ENCODE data around the gene PLET1.

The PLET1 gene

DNA sequence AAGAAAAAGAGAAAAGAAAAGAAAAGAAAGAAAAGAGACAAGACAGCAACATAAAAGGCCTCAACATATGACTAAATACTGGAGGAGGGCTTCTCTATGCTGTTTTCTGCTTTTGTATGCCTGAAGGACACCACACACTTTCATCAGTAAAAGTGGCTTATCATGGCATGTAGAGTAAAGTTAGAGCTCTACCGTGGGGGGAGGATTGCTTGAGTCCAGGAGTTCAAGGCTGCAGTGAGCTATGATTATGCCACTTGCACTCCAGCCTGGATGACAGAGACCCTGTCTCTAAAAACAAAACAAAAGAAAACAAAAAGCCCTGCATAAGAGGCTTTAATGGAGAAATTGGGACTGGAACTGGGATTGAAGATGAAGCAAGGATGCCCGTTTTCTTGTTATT, 28.7 kb downstream of the PLET1 start:
- TF ChIP-seq, protein P1, sequence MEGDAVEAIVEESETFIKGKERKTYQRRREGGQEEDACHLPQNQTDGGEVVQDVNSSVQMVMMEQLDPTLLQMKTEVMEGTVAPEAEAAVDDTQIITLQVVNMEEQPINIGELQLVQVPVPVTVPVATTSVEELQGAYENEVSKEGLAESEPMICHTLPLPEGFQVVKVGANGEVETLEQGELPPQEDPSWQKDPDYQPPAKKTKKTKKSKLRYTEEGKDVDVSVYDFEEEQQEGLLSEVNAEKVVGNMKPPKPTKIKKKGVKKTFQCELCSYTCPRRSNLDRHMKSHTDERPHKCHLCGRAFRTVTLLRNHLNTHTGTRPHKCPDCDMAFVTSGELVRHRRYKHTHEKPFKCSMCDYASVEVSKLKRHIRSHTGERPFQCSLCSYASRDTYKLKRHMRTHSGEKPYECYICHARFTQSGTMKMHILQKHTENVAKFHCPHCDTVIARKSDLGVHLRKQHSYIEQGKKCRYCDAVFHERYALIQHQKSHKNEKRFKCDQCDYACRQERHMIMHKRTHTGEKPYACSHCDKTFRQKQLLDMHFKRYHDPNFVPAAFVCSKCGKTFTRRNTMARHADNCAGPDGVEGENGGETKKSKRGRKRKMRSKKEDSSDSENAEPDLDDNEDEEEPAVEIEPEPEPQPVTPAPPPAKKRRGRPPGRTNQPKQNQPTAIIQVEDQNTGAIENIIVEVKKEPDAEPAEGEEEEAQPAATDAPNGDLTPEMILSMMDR (IDR thresholded peaks at IDR 0.05; ENCODE audit: insufficient read depth, low read length, poor library complexity, severe bottlenecking), result no peak
- no peak for TF ChIP-seq EZH2phosphoT487 (conservative IDR thresholded peaks at IDR 0.05; ENCODE audit: low read length)
- Histone ChIP-seq H2AFZ (ENCODE audit: low read depth, low read length, severe bottlenecking) (no peak overlapping the region), H4K20me1 (ENCODE audit: low read depth, low read length) (no peaks in the 10 kb centered on the region), H3K27me3 (ENCODE audit: low read length) (no peaks in the 10 kb centered on the region), H3F3A (ENCODE audit: insufficient read depth) (no peaks in the 10 kb centered on the region), H3K4me2 (ENCODE audit: low read depth, low read length, poor library complexity, severe bottlenecking) (no peak overlapping the region), H3K9me2 (replicated peaks; ENCODE audit: insufficient read depth, low read length) (no peaks in the 10 kb centered on the region), H3K79me2 (ENCODE audit: insufficient read depth, low read length) (peaks cover 20% of the 10 kb centered on the region), H3K27ac (ENCODE audit: low read depth, low read length) (no peak overlapping the region), H3K4me3 (ENCODE audit: insufficient read depth, low read length, poor library complexity, severe bottlenecking) (no peak overlapping the region), H3K36me3 (ENCODE audit: low read length) (peaks cover 13% of the 10 kb centered on the region; the same call in 1 of the 2 replicates), H3K9me3 (ENCODE audit: insufficient read depth, low read length) (no peaks in the 10 kb centered on the region), H3K9ac (ENCODE audit: low read length) (no peak overlapping the region)

- Histone ChIP-seq H3K9ac (ENCODE audit: low read length) (no peak overlapping the region), H3K4me2 (ENCODE audit: low read depth, low read length, poor library complexity, severe bottlenecking) (no peak overlapping the region), H3K79me2 (ENCODE audit: insufficient read depth, low read length) (peaks cover 25% of the 10 kb centered on the region), H3K36me3 (ENCODE audit: low read length) (peaks cover 11% of the 10 kb centered on the region; the same call in 1 of the 2 replicates), H2AFZ (ENCODE audit: low read depth, low read length, severe bottlenecking) (no peak overlapping the region), H3K9me2 (replicated peaks; ENCODE audit: insufficient read depth, low read length) (no peaks in the 10 kb centered on the region), H4K20me1 (ENCODE audit: low read depth, low read length) (no peaks in the 10 kb centered on the region), H3K27ac (ENCODE audit: low read depth, low read length) (no peak overlapping the region), H3K4me3 (ENCODE audit: insufficient read depth, low read length, poor library complexity, severe bottlenecking) (no peak overlapping the region), H3F3A (ENCODE audit: insufficient read depth) (no peaks in the 10 kb centered on the region), H3K9me3 (ENCODE audit: insufficient read depth, low read length) (no peaks in the 10 kb centered on the region), H3K27me3 (ENCODE audit: low read length) (no peaks in the 10 kb centered on the region)
- TF ChIP-seq EZH2phosphoT487 (conservative IDR thresholded peaks at IDR 0.05; ENCODE audit: low read length), result no peak
- TF ChIP-seq, protein P1 (IDR thresholded peaks at IDR 0.05; ENCODE audit: insufficient read depth, low read length, poor library complexity, severe bottlenecking), result no peak
Observed at GRCh38 chr11:112229746-112230433, 30.8 kb downstream of the PLET1 start.

GRCh38 chr11:112229159-112229558, 31.5 kb downstream of the PLET1 start:
- Histone ChIP-seq H4K20me1 (ENCODE audit: low read depth, low read length) (no peaks in the 10 kb centered on the region), H3K4me3 (ENCODE audit: insufficient read depth, low read length, poor library complexity, severe bottlenecking) (no peak overlapping the region), H3K9me2 (replicated peaks; ENCODE audit: insufficient read depth, low read length) (no peaks in the 10 kb centered on the region), H3K27ac (ENCODE audit: low read depth, low read length) (no peak overlapping the region), H3F3A (ENCODE audit: insufficient read depth) (no peaks in the 10 kb centered on the region), H3K9me3 (ENCODE audit: insufficient read depth, low read length) (no peaks in the 10 kb centered on the region), H3K79me2 (ENCODE audit: insufficient read depth, low read length) (peaks cover 25% of the 10 kb centered on the region), H3K4me2 (ENCODE audit: low read depth, low read length, poor library complexity, severe bottlenecking) (no peak overlapping the region), H3K27me3 (ENCODE audit: low read length) (no peaks in the 10 kb centered on the region), H3K36me3 (ENCODE audit: low read length) (peaks cover 11% of the 10 kb centered on the region; the same call in 1 of the 2 replicates), H3K9ac (ENCODE audit: low read length) (no peak overlapping the region), H2AFZ (ENCODE audit: low read depth, low read length, severe bottlenecking) (no peak overlapping the region)
- TF ChIP-seq EZH2phosphoT487 (conservative IDR thresholded peaks at IDR 0.05; ENCODE audit: low read length), result no peak
- TF ChIP-seq, protein P1 (IDR thresholded peaks at IDR 0.05; ENCODE audit: insufficient read depth, low read length, poor library complexity, severe bottlenecking), result no peak
